IPS-18a (cell line): ENCODE data around the gene GRIPAP1.

ENCODE experiments used
- H3K27ac ChIP-seq: one replicate; pipeline ENCODE4 v1.5.1; 2013; ENCODE audit warnings: low read length
- H3K27me3 ChIP-seq: one replicate; pipeline ENCODE4 v1.6.1; 2013; ENCODE audit warnings: mild to moderate bottlenecking, low read length; ENCODE audit not compliant: control insufficient read depth, insufficient read depth
- H3K36me3 ChIP-seq: one replicate; pipeline ENCODE4 v1.6.1; 2013; ENCODE audit warnings: low read depth, low read length; ENCODE audit not compliant: control insufficient read depth
- H3K4me1 ChIP-seq: one replicate; pipeline ENCODE4 v1.6.1; 2013; ENCODE audit warnings: low read depth, low read length; ENCODE audit not compliant: control insufficient read depth
- H3K4me3 ChIP-seq: one replicate; pipeline ENCODE4 v1.5.1; 2013; ENCODE audit warnings: low read length
- H3K9ac ChIP-seq: one replicate; pipeline ENCODE4 v1.6.1; 2013; ENCODE audit warnings: mild to moderate bottlenecking, low read length, moderate library complexity
- H3K9me3 ChIP-seq: one replicate; pipeline ENCODE4 v1.6.1; 2013; ENCODE audit warnings: low read depth, low read length; ENCODE audit not compliant: control insufficient read depth

GRIPAP1 gene

GRCh38 chrX:48971249-48972219, 30.5 kb downstream of the GRIPAP1 start, which contains the start of gene KCND1:
Gene KCND1, minus strand, starts transcription at chrX:48971844. Its CDS starts 1,573 bp downstream, at chrX:48970271.
- Histone ChIP-seq H3K36me3 (peaks cover 14% of the 10 kb centered on the region), H3K9me3 (peaks cover 8% of the 10 kb centered on the region), H3K4me1 (no peaks in the 10 kb centered on the region), H3K27ac (no peak within 1 kb of the TSS), H3K4me3 (peak within 1 kb of the TSS; percentile 58), H3K9ac (no peak within 1 kb of the TSS), H3K27me3 (no peaks in the 10 kb centered on the region)

GRCh38 chrX:48969471-48969870, 32.6 kb downstream of the GRIPAP1 start:
- Histone ChIP-seq H3K4me3 (no peak overlapping the region), H3K9me3 (peaks cover 12% of the 10 kb centered on the region), H3K27me3 (no peaks in the 10 kb centered on the region), H3K9ac (no peak overlapping the region), H3K27ac (no peak overlapping the region), H3K4me1 (no peaks in the 10 kb centered on the region), H3K36me3 (peaks cover 1% of the 10 kb centered on the region)

GRCh38 chrX:48968377-48968776, 33.7 kb downstream of the GRIPAP1 start:
- Histone ChIP-seq H3K4me3 (no peak overlapping the region), H3K27me3 (no peaks in the 10 kb centered on the region), H3K4me1 (no peaks in the 10 kb centered on the region), H3K27ac (no peak overlapping the region), H3K9ac (no peak overlapping the region), H3K9me3 (peaks cover 11% of the 10 kb centered on the region), H3K36me3 (no peaks in the 10 kb centered on the region)

- no peak overlapping the region for H3K9ac ChIP-seq
- H3K9me3 ChIP-seq: peaks cover 8% of the 10 kb centered on the region
- H3K27ac ChIP-seq: no peak overlapping the region
- H3K4me1 ChIP-seq: no peaks in the 10 kb centered on the region
- H3K4me3 ChIP-seq: no peak overlapping the region
- no peaks in the 10 kb centered on the region for H3K36me3 ChIP-seq
- H3K27me3 ChIP-seq: no peaks in the 10 kb centered on the region
Observed at GRCh38 chrX:48966796-48967579, 35.1 kb downstream of the GRIPAP1 start.

GRCh38 chrX:48965959-48966358, 36.1 kb downstream of the GRIPAP1 start:
- Histone ChIP-seq H3K27ac (no peak overlapping the region), H3K4me1 (no peaks in the 10 kb centered on the region), H3K9me3 (peaks cover 8% of the 10 kb centered on the region), H3K27me3 (no peaks in the 10 kb centered on the region), H3K4me3 (no peak overlapping the region), H3K36me3 (no peaks in the 10 kb centered on the region), H3K9ac (no peak overlapping the region)

- no peak overlapping the region for H3K9ac ChIP-seq
- H3K36me3 ChIP-seq: no peaks in the 10 kb centered on the region
- no peak overlapping the region for H3K4me3 ChIP-seq
- H3K27me3 ChIP-seq: no peaks in the 10 kb centered on the region
- H3K9me3 ChIP-seq: peaks cover 17% of the 10 kb centered on the region
- no peaks in the 10 kb centered on the region for H3K4me1 ChIP-seq
- no peak overlapping the region for H3K27ac ChIP-seq
Observed at GRCh38 chrX:48961585-48962091, 40.4 kb downstream of the GRIPAP1 start.

- peaks cover 2% of the 10 kb centered on the region for H3K36me3 ChIP-seq
- H3K9ac ChIP-seq: no peak overlapping the region
- no peaks in the 10 kb centered on the region for H3K27me3 ChIP-seq
- H3K4me1 ChIP-seq: no peaks in the 10 kb centered on the region
- H3K4me3 ChIP-seq: no peak overlapping the region
- H3K9me3 ChIP-seq: peaks cover 11% of the 10 kb centered on the region
- H3K27ac ChIP-seq: no peak overlapping the region
Observed at GRCh38 chrX:48960291-48960690, 41.8 kb downstream of the GRIPAP1 start.

- peak overlapping the region; percentile 91 for H3K4me3 ChIP-seq
- H3K36me3 ChIP-seq: peaks cover 11% of the 10 kb centered on the region
- H3K9ac ChIP-seq: peak overlapping the region; percentile 69
- peaks cover 13% of the 10 kb centered on the region for H3K9me3 ChIP-seq
- no peak overlapping the region for H3K27ac ChIP-seq
- no peaks in the 10 kb centered on the region for H3K4me1 ChIP-seq
- no peaks in the 10 kb centered on the region for H3K27me3 ChIP-seq
Observed at GRCh38 chrX:48958635-48959094, 43.4 kb downstream of the GRIPAP1 start.

GRCh38 chrX:48957827-48958634, 44.0 kb downstream of the GRIPAP1 start:
- Histone ChIP-seq H3K27ac (peak overlapping the region; percentile 78), H3K9me3 (peaks cover 13% of the 10 kb centered on the region), H3K4me1 (no peaks in the 10 kb centered on the region), H3K4me3 (peak overlapping the region; percentile 91), H3K36me3 (peaks cover 11% of the 10 kb centered on the region), H3K9ac (peak overlapping the region; percentile 61), H3K27me3 (no peaks in the 10 kb centered on the region)

GRCh38 chrX:48957477-48957826, 44.6 kb downstream of the GRIPAP1 start, which contains the start of gene OTUD5:
Gene OTUD5, minus strand, starts transcription at chrX:48957607. Its CDS starts 37 bp downstream, at chrX:48957570.
- Histone ChIP-seq H3K9ac (peak within 1 kb of the TSS; percentile 61), H3K9me3 (peaks cover 13% of the 10 kb centered on the region), H3K27ac (peak within 1 kb of the TSS; percentile 78), H3K36me3 (peaks cover 11% of the 10 kb centered on the region), H3K27me3 (no peaks in the 10 kb centered on the region), H3K4me3 (peak within 1 kb of the TSS; percentile 91), H3K4me1 (no peaks in the 10 kb centered on the region)
